H1 (cell line): Measurements from ENCODE around the gene SENP2. TPM values are rescaled to one million over a fixed set of nuclear protein-coding genes. Genes with fewer than 3 reads are reported as not detected.

Source experiments
- CTCF ChIA-PET: fragments of 300-600 bp; sonication (Branson Sonifier 250); formaldehyde crosslinking; loops from one replicate; lab custom pipeline; 2021; ENCODE audit not compliant: partially characterized antibody; lab: Charles Lee
- POLR2A ChIA-PET: fragments of 300-600 bp; sonication (Branson Sonifier 250); formaldehyde crosslinking; loops from one replicate; lab custom pipeline; 2021; ENCODE audit warnings: inconsistent platforms; ENCODE audit not compliant: partially characterized antibody; lab: Charles Lee
- DNase-seq, 2 experiments: peaks; one replicate each; pipeline versions ENCODE4 v3.0.0 to v3.0.0-alpha.2; 2010 to 2022; ENCODE audit warnings: low spot score in 2 of 2, low read depth in 1 of 2, mixed read lengths in 1 of 2
- FAIRE-seq: peaks from 2 replicates; lab custom pipeline; 2011; peaks lifted over from hg19 to GRCh38; lab: Jason Lieb, UNC
- H2AFZ ChIP-seq: 2 replicates; pipeline ENCODE4 v1.8.1; 2012; ENCODE audit warnings: low read length, inconsistent platforms
- H2AK5ac ChIP-seq: 2 replicates; pipeline ENCODE4 v1.6.1; 2013; ENCODE audit warnings: low read depth, low read length
- H2BK120ac ChIP-seq: replicated peaks from 2 replicates; pipeline ENCODE3; 2013; ENCODE audit warnings: low read depth, low read length, inconsistent platforms
- H2BK12ac ChIP-seq: 2 replicates; pipeline ENCODE4 v1.6.1; 2013; ENCODE audit warnings: low read depth, low read length
- H2BK15ac ChIP-seq: 2 replicates; pipeline ENCODE4 v1.6.1; 2013; ENCODE audit warnings: low read length
- H2BK20ac ChIP-seq: 2 replicates; pipeline ENCODE4 v1.6.1; 2013; ENCODE audit warnings: low read length
- H2BK5ac ChIP-seq: 2 replicates; pipeline ENCODE4 v1.6.1; 2013; ENCODE audit warnings: low read depth, low read length
- H3K14ac ChIP-seq: 2 replicates; pipeline ENCODE4 v1.6.1; 2013; ENCODE audit warnings: inconsistent platforms; ENCODE audit not compliant: insufficient read length
- H3K18ac ChIP-seq: 2 replicates; pipeline ENCODE4 v1.6.1; 2013; ENCODE audit warnings: low read length; ENCODE audit errors: extremely low read depth
- H3K23ac ChIP-seq: 2 replicates; pipeline ENCODE4 v1.6.1; 2013; ENCODE audit warnings: inconsistent platforms; ENCODE audit not compliant: insufficient read length
- H3K23me2 ChIP-seq: 2 replicates; pipeline ENCODE4 v1.6.1; 2013; ENCODE audit warnings: low read depth, low read length
- H3K27ac ChIP-seq: 2 replicates; pipeline ENCODE4 v1.6.1; 2011; ENCODE audit warnings: low read depth, low read length, inconsistent platforms
- H3K27me3 ChIP-seq, 4 experiments: replicated peaks in 1 of 4; 1 replicate in 1 of 4; 2 replicates in 3 of 4; pipeline versions ENCODE4 v1.6.1 to v1.8.1; 2011 to 2013; ENCODE audit warnings: low read length in 3 of 4, mild to moderate bottlenecking in 3 of 4, inconsistent platforms in 2 of 4, mixed read lengths in 2 of 4, moderate library complexity in 1 of 4; ENCODE audit not compliant: control insufficient read depth in 3 of 4, insufficient read depth in 3 of 4; ENCODE audit errors: extremely low read depth in 1 of 4
- H3K36me3 ChIP-seq, 4 experiments: 2 replicates each; pipeline versions ENCODE4 v1.6.1 to v1.8.1; 2011 to 2013; ENCODE audit warnings: mild to moderate bottlenecking in 4 of 4, low read length in 3 of 4, moderate library complexity in 2 of 4, control low read depth in 1 of 4, inconsistent platforms in 1 of 4; ENCODE audit not compliant: insufficient read depth in 4 of 4, control insufficient read depth in 2 of 4
- H3K4ac ChIP-seq: replicated peaks from 2 replicates; pipeline ENCODE3; 2013; ENCODE audit warnings: low read length, low read depth, mixed read lengths, inconsistent platforms; ENCODE audit not compliant: insufficient read length
- H3K4me1 ChIP-seq, 4 experiments: replicated peaks in 1 of 4; 1 replicate in 1 of 4; 2 replicates in 3 of 4; pipeline versions ENCODE4 v1.6.1 to v1.8.1; 2011 to 2013; ENCODE audit warnings: low read length in 3 of 4, inconsistent platforms in 2 of 4, mixed read lengths in 1 of 4; ENCODE audit not compliant: insufficient read depth in 4 of 4, control insufficient read depth in 3 of 4
- H3K4me2 ChIP-seq, 2 experiments: 2 replicates each; pipeline versions ENCODE4 v1.6.1 to v1.8.1; 2011 to 2013; ENCODE audit warnings: low read depth in 2 of 2, low read length in 2 of 2, control low read depth in 1 of 2, inconsistent platforms in 1 of 2, mild to moderate bottlenecking in 1 of 2; ENCODE audit not compliant: insufficient read depth in 1 of 2
- H3K4me3 ChIP-seq, 4 experiments: fragments of 200-600, 300-600 bp in 1 of 4; sonication (generic), shearing (Covaris generic), sonication (Bioruptor Twin) in 1 of 4; 2 replicates each; pipeline versions ENCODE4 v1.5.1 to v1.8.1; 2011 to 2016; ENCODE audit warnings: low read length in 4 of 4, low read depth in 3 of 4, control low read depth in 2 of 4, inconsistent platforms in 2 of 4, mild to moderate bottlenecking in 2 of 4, mixed read lengths in 1 of 4, moderate library complexity in 1 of 4; ENCODE audit not compliant: insufficient read depth in 2 of 4; ENCODE audit errors: extremely low read depth in 1 of 4
- H3K56ac ChIP-seq: replicated peaks from 2 replicates; pipeline ENCODE3; 2013; ENCODE audit warnings: low read depth, mild to moderate bottlenecking, mixed read lengths, low read length, inconsistent platforms; ENCODE audit not compliant: insufficient read length
- H3K79me1 ChIP-seq: 2 replicates; pipeline ENCODE4 v1.6.1; 2013; ENCODE audit warnings: low read depth, low read length, control low read depth
- H3K79me2 ChIP-seq, 2 experiments: 2 replicates each; pipeline versions ENCODE4 v1.6.1 to v1.8.1; 2012 to 2013; ENCODE audit warnings: low read length in 2 of 2, mild to moderate bottlenecking in 2 of 2, inconsistent platforms in 1 of 2; ENCODE audit not compliant: insufficient read depth in 2 of 2, control insufficient read depth in 1 of 2
- H3K9ac ChIP-seq, 4 experiments: replicated peaks in 1 of 4; 1 replicate in 1 of 4; 2 replicates in 3 of 4; pipeline versions ENCODE4 v1.6.1 to v1.8.1; 2011 to 2013; ENCODE audit warnings: low read depth in 3 of 4, low read length in 3 of 4, control low read depth in 2 of 4, mild to moderate bottlenecking in 2 of 4, moderate library complexity in 2 of 4, inconsistent platforms in 1 of 4; ENCODE audit errors: extremely low read depth in 1 of 4
- H3K9me3 ChIP-seq, 2 experiments: 2 replicates each; pipeline versions ENCODE4 v1.6.1 to v1.8.1; 2012 to 2013; ENCODE audit warnings: mild to moderate bottlenecking in 2 of 2, moderate library complexity in 2 of 2, control low read depth in 1 of 2, inconsistent platforms in 1 of 2, low read depth in 1 of 2, low read length in 1 of 2, mixed read lengths in 1 of 2; ENCODE audit not compliant: insufficient read depth in 2 of 2
- H4K20me1 ChIP-seq, 2 experiments: replicated peaks in 1 of 2; 2 replicates each; pipeline versions ENCODE3 to v1.8.1; 2011 to 2013; ENCODE audit warnings: inconsistent platforms in 2 of 2, low read length in 2 of 2, mild to moderate bottlenecking in 1 of 2; ENCODE audit not compliant: insufficient read depth in 2 of 2, control insufficient read depth in 1 of 2
- H4K5ac ChIP-seq: 2 replicates; pipeline ENCODE4 v1.6.1; 2013; ENCODE audit warnings: low read length, low read depth, mixed read lengths, inconsistent platforms; ENCODE audit not compliant: insufficient read length
- H4K8ac ChIP-seq: 2 replicates; pipeline ENCODE4 v1.8.0; 2013; ENCODE audit warnings: mild to moderate bottlenecking, moderate library complexity, low read length, inconsistent platforms; ENCODE audit not compliant: insufficient read depth; ENCODE audit errors: extremely low read depth
- H4K91ac ChIP-seq: replicated peaks from 2 replicates; pipeline ENCODE3; 2013; ENCODE audit warnings: low read length, mixed read lengths, inconsistent platforms; ENCODE audit not compliant: insufficient read length
- ASH2L ChIP-seq: fragments of 200-600, 300-600 bp; sonication (generic); IDR thresholded peaks from one replicate; pipeline ENCODE4 v1.7.1; 2017; ENCODE audit warnings: low read length
- JUND ChIP-seq: IDR thresholded peaks from 2 replicates; pipeline ENCODE4 v1.6.1; 2011; ENCODE audit warnings: mild to moderate bottlenecking, improper control_type of control experiment, low read length
- ZNF274 ChIP-seq: IDR thresholded peaks from 2 replicates; pipeline ENCODE4 v1.7.0; 2012; ENCODE audit warnings: low read length, borderline replicate concordance; ENCODE audit errors: extremely low read depth
- whole genome bisulfite sequencing, 2 experiments: shearing (Covaris generic) in 1 of 2; methylation state at CpG; one replicate each; pipeline versions ENCODE4 v1.1.6 to v1.1.7; 2013 to 2015; ENCODE audit warnings: low lambda C conversion rate in 2 of 2, mixed read lengths in 2 of 2, inconsistent platforms in 1 of 2, low coverage in 1 of 2, missing lambda C conversion rate in 1 of 2; ENCODE audit not compliant: insufficient replicate concordance in 2 of 2, insufficient coverage in 1 of 2, insufficient read length in 1 of 2; ENCODE audit errors: extremely low coverage in 1 of 2, missing lambda C conversion rate in 1 of 2; 5-methylcytosine and 5-hydroxymethylcytosine counted together
- polyA plus RNA-seq, 7 experiments: library from polyadenylated mRNA; depleted of rRNA in 3 of 7; stranded (reverse) in 5 of 7; unstranded in 2 of 7; fragments of >200 nt in 5 of 7; fragments of 200-250 nt in 2 of 7; gene quantifications; 1 replicate in 5 of 7; 2 replicates in 1 of 7; 4 replicates in 1 of 7; pipeline versions ENCODE4 v1.2.1 to v1.2.3, GENCODE V29; 2011 to 2013; ENCODE audit warnings: missing spikeins in 2 of 7, mixed read lengths in 2 of 7
- total RNA-seq: library from RNA; stranded (reverse); fragmentation: NEBNext Ultra II Directional; extraction: Animal tissue kit (Norgen Biotek cat#: 25700); gene quantifications from 2 replicates; pipeline ENCODE4 v1.2.1, GENCODE V29; 2021
- TF ChIP-seq, protein P1 (sequence below): IDR thresholded peaks from 2 replicates; pipeline ENCODE4 v1.6.1; 2011; ENCODE audit warnings: low read length, improper control_type of control experiment
- TF ChIP-seq, protein P2 (sequence below), 3 experiments: IDR thresholded peaks; 1 replicate in 2 of 3; 2 replicates in 1 of 3; pipeline versions ENCODE4 v1.5.1 to v1.6.1; 2011; ENCODE audit warnings: low read length in 3 of 3, mild to moderate bottlenecking in 3 of 3, inconsistent platforms in 2 of 3, low read depth in 1 of 3, moderate library complexity in 1 of 3; ENCODE audit not compliant: insufficient read depth in 1 of 3; ENCODE audit errors: control extremely low read depth in 1 of 3
- TF ChIP-seq, protein P3 (sequence below): IDR thresholded peaks from 2 replicates; pipeline ENCODE4 v1.6.1; 2012; ENCODE audit warnings: low read length, inconsistent platforms

The SENP2 gene
- total and polyA plus RNA-seq, 2 of the 8 experiments (the other 6 are each of a cell fraction or from before 2014, with no cell fraction given), result 25.2 to 69.3 TPM

DNA sequence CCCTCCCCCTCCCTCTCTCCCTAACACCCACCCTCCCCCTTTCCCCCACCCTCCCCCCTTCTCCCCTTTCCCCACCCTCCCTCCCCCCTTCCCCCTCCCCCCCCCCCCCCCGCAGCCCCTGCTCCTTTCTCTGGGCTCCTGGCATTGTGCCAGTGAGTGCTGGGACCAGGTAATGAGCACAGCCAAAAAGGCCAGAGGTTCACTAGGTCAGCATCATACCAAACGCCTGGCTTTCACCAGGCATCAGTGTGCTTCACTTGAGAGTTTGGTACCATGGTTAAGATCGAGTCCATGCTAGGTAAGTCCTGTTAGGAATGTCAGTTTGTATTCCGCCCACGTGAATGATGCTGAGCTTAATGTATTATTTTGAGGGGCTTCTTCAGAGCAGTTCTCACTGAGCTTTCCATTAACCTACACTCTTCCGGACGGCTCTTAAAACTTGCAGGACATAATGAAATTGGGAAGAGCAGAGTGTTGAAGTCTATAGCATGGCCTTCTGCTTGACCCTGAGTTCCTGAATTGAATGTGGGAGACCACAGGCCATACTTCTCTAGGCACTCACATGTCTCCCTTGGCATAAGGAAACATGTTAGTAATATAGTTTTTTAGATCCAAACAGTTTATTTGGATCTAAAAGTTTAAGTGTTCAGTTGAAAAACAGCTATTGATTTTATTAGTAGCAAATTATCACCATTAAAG is 45.6 kb downstream of the SENP2 start:
- no peak overlapping the region for H4K91ac ChIP-seq
- ChIA-PET CTCF (interaction anchor here (1.0 to 1.8 kb wide), 3 partner anchors 11 to 275 kb away, joined by 3 to 4 read pairs (median 3); no protein-coding TSS in a partner anchor), POLR2A (interaction anchor here (0.6 to 2.5 kb wide), 7 partner anchors 9 to 48 kb away, joined by 3 to 8 read pairs (median 6); partner anchors contain the start of gene SENP2)
- no peak for TF ChIP-seq ASH2L
- no peak for TF ChIP-seq JUND
- TF ChIP-seq, protein P1, sequence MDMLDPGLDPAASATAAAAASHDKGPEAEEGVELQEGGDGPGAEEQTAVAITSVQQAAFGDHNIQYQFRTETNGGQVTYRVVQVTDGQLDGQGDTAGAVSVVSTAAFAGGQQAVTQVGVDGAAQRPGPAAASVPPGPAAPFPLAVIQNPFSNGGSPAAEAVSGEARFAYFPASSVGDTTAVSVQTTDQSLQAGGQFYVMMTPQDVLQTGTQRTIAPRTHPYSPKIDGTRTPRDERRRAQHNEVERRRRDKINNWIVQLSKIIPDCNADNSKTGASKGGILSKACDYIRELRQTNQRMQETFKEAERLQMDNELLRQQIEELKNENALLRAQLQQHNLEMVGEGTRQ, result no peak
- TF ChIP-seq, protein P2, sequence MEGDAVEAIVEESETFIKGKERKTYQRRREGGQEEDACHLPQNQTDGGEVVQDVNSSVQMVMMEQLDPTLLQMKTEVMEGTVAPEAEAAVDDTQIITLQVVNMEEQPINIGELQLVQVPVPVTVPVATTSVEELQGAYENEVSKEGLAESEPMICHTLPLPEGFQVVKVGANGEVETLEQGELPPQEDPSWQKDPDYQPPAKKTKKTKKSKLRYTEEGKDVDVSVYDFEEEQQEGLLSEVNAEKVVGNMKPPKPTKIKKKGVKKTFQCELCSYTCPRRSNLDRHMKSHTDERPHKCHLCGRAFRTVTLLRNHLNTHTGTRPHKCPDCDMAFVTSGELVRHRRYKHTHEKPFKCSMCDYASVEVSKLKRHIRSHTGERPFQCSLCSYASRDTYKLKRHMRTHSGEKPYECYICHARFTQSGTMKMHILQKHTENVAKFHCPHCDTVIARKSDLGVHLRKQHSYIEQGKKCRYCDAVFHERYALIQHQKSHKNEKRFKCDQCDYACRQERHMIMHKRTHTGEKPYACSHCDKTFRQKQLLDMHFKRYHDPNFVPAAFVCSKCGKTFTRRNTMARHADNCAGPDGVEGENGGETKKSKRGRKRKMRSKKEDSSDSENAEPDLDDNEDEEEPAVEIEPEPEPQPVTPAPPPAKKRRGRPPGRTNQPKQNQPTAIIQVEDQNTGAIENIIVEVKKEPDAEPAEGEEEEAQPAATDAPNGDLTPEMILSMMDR (IDR thresholded peaks at IDR 0.05; ENCODE audit: control extremely low read depth in 1 of 3, insufficient read depth in 1 of 3, low read depth in 1 of 3, low read length in 3 of 3), result no peak
- TF ChIP-seq, protein P3, sequence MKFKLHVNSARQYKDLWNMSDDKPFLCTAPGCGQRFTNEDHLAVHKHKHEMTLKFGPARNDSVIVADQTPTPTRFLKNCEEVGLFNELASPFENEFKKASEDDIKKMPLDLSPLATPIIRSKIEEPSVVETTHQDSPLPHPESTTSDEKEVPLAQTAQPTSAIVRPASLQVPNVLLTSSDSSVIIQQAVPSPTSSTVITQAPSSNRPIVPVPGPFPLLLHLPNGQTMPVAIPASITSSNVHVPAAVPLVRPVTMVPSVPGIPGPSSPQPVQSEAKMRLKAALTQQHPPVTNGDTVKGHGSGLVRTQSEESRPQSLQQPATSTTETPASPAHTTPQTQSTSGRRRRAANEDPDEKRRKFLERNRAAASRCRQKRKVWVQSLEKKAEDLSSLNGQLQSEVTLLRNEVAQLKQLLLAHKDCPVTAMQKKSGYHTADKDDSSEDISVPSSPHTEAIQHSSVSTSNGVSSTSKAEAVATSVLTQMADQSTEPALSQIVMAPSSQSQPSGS, result no peak
- TF ChIP-seq ZNF274, result no peak
- H4K8ac ChIP-seq, result no peak overlapping the region; the same call in 1 of the 2 replicates
- H3K4me2 ChIP-seq, result no peak overlapping the region
- no peaks in the 10 kb centered on the region; the same call in 1 of the 2 replicates for H3K79me1 ChIP-seq
- no peaks in the 10 kb centered on the region for H3K79me2 ChIP-seq
- WGBS, 2 experiments, result 75% methylated on average over 7 of the region's 7 CpGs; no CpG with 5 or more reads in 1 of the 2 experiments
- peaks cover 0 to 2% of the 10 kb centered on the region in 2 experiments for H4K20me1 ChIP-seq
- no peak overlapping the region for H3K18ac ChIP-seq
- H3K36me3 ChIP-seq, result peaks cover 12 to 48% (median 27%) of the 10 kb centered on the region in 4 experiments; a peak in 7 of 8 replicates
- H3K23ac ChIP-seq, result no peak overlapping the region
- no peaks in the 10 kb centered on the region for H3K23me2 ChIP-seq
- no peak overlapping the region for H2BK15ac ChIP-seq
- H3K4ac ChIP-seq, result no peak overlapping the region
- H2BK5ac ChIP-seq, result no peak overlapping the region
- H2AK5ac ChIP-seq, result no peak overlapping the region
- no peak overlapping the region for H2BK20ac ChIP-seq
- no peak overlapping the region for H3K27ac ChIP-seq
- H4K5ac ChIP-seq, result no peak overlapping the region
- no peak overlapping the region for H2BK120ac ChIP-seq
- FAIRE-seq, result no peak
- no peak overlapping the region for H3K9ac ChIP-seq
- H3K56ac ChIP-seq, result no peak overlapping the region
- H2AFZ ChIP-seq, result no peak overlapping the region
- H3K9me3 ChIP-seq, result no peaks in the 10 kb centered on the region
- H3K4me1 ChIP-seq, result no peaks in the 10 kb centered on the region
- H3K4me3 ChIP-seq, result no peak overlapping the region
- DNase-seq, result no peak
- no peak overlapping the region for H3K14ac ChIP-seq
- H3K27me3 ChIP-seq, result no peaks in the 10 kb centered on the region; a peak in 1 of 7 replicates
- H2BK12ac ChIP-seq, result no peak overlapping the region
